DND-41 (cell line): ENCODE measurements around the gene DYNC1I1.

ENCODE experiments used
- ATAC-seq: fragments of 200-7000 bp; cut with Tn5 transposase; 3 replicates; pipeline ENCODE4 v1.9.1; 2021; ENCODE audit warnings: low read depth; ENCODE audit not compliant: insufficient read depth
- DNase-seq: peaks from one replicate; pipeline ENCODE4 v3.0.0-alpha.2; 2020
- H2AFZ ChIP-seq: 2 replicates; pipeline ENCODE4 v1.6.0; 2012; ENCODE audit warnings: low read depth, low read length
- H3K27ac ChIP-seq: 2 replicates; pipeline ENCODE4 v1.5.1; 2012; ENCODE audit warnings: low read length, inconsistent platforms
- H3K27me3 ChIP-seq: fragments of 200-600 bp; sonication (generic); 2 replicates; pipeline ENCODE4 v1.6.0; 2012; ENCODE audit warnings: low read length, mild to moderate bottlenecking, inconsistent platforms; ENCODE audit not compliant: insufficient read depth, poor library complexity
- H3K36me3 ChIP-seq: 2 replicates; pipeline ENCODE4 v1.5.1; 2012; ENCODE audit warnings: low read length, inconsistent platforms; ENCODE audit not compliant: insufficient read depth
- H3K4me1 ChIP-seq: 2 replicates; pipeline ENCODE4 v1.5.1; 2012; ENCODE audit warnings: mild to moderate bottlenecking, low read length; ENCODE audit not compliant: insufficient read depth
- H3K4me2 ChIP-seq: 2 replicates; pipeline ENCODE4 v1.6.0; 2012; ENCODE audit warnings: mild to moderate bottlenecking, moderate library complexity, low read length, inconsistent platforms; ENCODE audit not compliant: insufficient read depth
- H3K4me3 ChIP-seq, 2 experiments: fragments of 200-600 bp in 1 of 2; shearing (Covaris generic) in 1 of 2; 2 replicates each; pipeline ENCODE4 v1.5.1; 2012 to 2016; ENCODE audit warnings: inconsistent platforms in 2 of 2, low read length in 2 of 2, mild to moderate bottlenecking in 2 of 2, low read depth in 1 of 2, moderate library complexity in 1 of 2
- H3K79me2 ChIP-seq: 2 replicates; pipeline ENCODE4 v1.6.0; 2012; ENCODE audit warnings: low read length, inconsistent platforms; ENCODE audit not compliant: insufficient read depth
- H3K9ac ChIP-seq: 2 replicates; pipeline ENCODE4 v1.6.0; 2012; ENCODE audit warnings: low read depth, mild to moderate bottlenecking, inconsistent platforms, low read length, moderate library complexity
- H3K9me3 ChIP-seq: 2 replicates; pipeline ENCODE4 v1.5.1; 2012; ENCODE audit warnings: low read length, moderate library complexity, mild to moderate bottlenecking, inconsistent platforms; ENCODE audit not compliant: insufficient read depth, severe bottlenecking
- H4K20me1 ChIP-seq: 2 replicates; pipeline ENCODE4 v1.6.0; 2012; ENCODE audit warnings: low read length; ENCODE audit not compliant: insufficient read depth
- CTCF ChIP-seq: IDR thresholded peaks from 2 replicates; pipeline ENCODE4 v1.5.1; 2012; ENCODE audit warnings: borderline replicate concordance, low read length, moderate library complexity, mild to moderate bottlenecking; ENCODE audit not compliant: poor library complexity, severe bottlenecking; ENCODE audit errors: extremely low read depth
- EZH2 ChIP-seq: IDR thresholded peaks from 3 replicates; pipeline ENCODE4 v1.6.1; 2012; ENCODE audit warnings: borderline replicate concordance, low read depth, mild to moderate bottlenecking, moderate library complexity, low read length, inconsistent platforms; ENCODE audit not compliant: severe bottlenecking

DYNC1I1 gene

DNA sequence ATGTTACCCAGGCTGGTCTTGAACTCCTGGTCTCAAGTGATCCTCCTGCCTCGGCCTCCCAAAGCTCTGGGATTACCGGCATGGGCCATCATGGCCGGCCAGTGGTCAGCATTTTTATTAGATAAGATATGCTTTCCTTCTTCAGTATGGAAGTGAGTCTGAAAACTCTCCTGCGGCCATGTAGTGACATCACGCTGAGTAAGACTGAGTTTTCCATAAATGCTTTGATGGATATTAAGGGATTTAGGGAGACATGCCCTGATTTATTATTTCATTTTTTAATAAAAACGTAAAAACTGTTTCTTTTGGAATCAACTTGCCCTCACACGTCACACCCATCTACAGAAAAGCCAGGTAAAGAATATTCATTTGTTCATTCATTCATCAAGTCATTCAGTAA is 48.4 kb downstream of the DYNC1I1 start:
- no peaks in the 10 kb centered on the region for H3K9me3 ChIP-seq
- DNase-seq (no peak), ATAC-seq (no peak)
- H3K9ac ChIP-seq = no peak overlapping the region
- H3K4me3 ChIP-seq = no peak overlapping the region
- no peaks in the 10 kb centered on the region for H3K79me2 ChIP-seq
- no peaks in the 10 kb centered on the region for H3K36me3 ChIP-seq
- H3K27ac ChIP-seq = no peak overlapping the region
- no peaks in the 10 kb centered on the region for H3K27me3 ChIP-seq
- H3K4me2 ChIP-seq = no peak overlapping the region
- H4K20me1 ChIP-seq = no peaks in the 10 kb centered on the region
- H3K4me1 ChIP-seq = no peaks in the 10 kb centered on the region
- TF ChIP-seq EZH2 (no peak), CTCF (no peak)
- H2AFZ ChIP-seq = no peak overlapping the region

DNA sequence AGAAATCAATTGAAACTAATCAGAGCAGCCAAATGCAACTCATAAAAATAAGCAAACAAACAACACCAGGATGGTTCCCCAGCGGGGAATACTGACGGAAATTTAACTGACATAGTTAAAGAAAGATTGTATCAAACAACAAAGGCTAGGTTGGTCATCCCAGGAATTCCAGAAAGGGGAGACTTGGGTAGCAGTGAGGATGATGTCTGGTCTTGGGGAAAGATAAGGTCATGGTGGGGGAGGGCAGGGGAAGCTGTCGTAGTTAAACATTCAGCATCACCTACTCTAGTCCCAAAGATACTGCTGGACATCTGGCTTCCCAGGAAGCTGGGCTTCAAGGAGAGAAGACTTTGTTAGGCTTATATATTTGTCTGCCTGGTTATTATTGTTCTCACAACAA is 50.4 kb downstream of the DYNC1I1 start:
- H3K27ac ChIP-seq = no peak overlapping the region
- ATAC-seq (no peak), DNase-seq (no peak)
- TF ChIP-seq EZH2 (no peak), CTCF (no peak)
- no peak overlapping the region for H3K9ac ChIP-seq
- no peak overlapping the region for H3K4me2 ChIP-seq
- no peaks in the 10 kb centered on the region for H3K27me3 ChIP-seq
- H3K4me3 ChIP-seq = no peak overlapping the region
- no peaks in the 10 kb centered on the region for H3K4me1 ChIP-seq
- H2AFZ ChIP-seq = no peak overlapping the region
- H3K79me2 ChIP-seq = no peaks in the 10 kb centered on the region
- H3K9me3 ChIP-seq = no peaks in the 10 kb centered on the region
- no peaks in the 10 kb centered on the region for H3K36me3 ChIP-seq
- H4K20me1 ChIP-seq = no peaks in the 10 kb centered on the region

GRCh38 chr7:95824616-95825015 is 52.3 kb downstream of the DYNC1I1 start:
- no peaks in the 10 kb centered on the region for H3K4me1 ChIP-seq

More at GRCh38 chr7:95824616-95825015, 52.3 kb downstream of the DYNC1I1 start:
- no peak overlapping the region for H3K4me3 ChIP-seq
- ATAC-seq (no peak), DNase-seq (no peak)
- H3K4me2 ChIP-seq = no peak overlapping the region
- H4K20me1 ChIP-seq = no peaks in the 10 kb centered on the region
- H3K36me3 ChIP-seq = no peaks in the 10 kb centered on the region
- H3K27ac ChIP-seq = no peak overlapping the region
- H3K27me3 ChIP-seq = no peaks in the 10 kb centered on the region
- TF ChIP-seq EZH2 = no peak
- TF ChIP-seq CTCF = no peak
- no peak overlapping the region for H2AFZ ChIP-seq
- H3K9me3 ChIP-seq = no peaks in the 10 kb centered on the region
- H3K79me2 ChIP-seq = no peaks in the 10 kb centered on the region
- no peak overlapping the region for H3K9ac ChIP-seq
